Neural progenitor cell (in vitro differentiated cells): Measurements from ENCODE around the gene CEP55.

Experiments used
- CTCF ChIP-seq: fragments of 200-600 bp; sonication (generic); IDR thresholded peaks from 2 replicates; pipeline ENCODE4 v1.5.1; 2017; ENCODE audit warnings: antibody characterized with exemption, mild to moderate bottlenecking
- EZH2 ChIP-seq: fragments of 200-600 bp; sonication (generic); IDR thresholded peaks from 2 replicates; pipeline ENCODE4 v1.6.1; 2017; ENCODE audit warnings: antibody characterized with exemption, mild to moderate bottlenecking, moderate library complexity
- EZH2phosphoT487 ChIP-seq: fragments of 200-600 bp; sonication (generic); IDR thresholded peaks from 2 replicates; pipeline ENCODE4 v1.6.1; 2017; ENCODE audit warnings: antibody characterized with exemption

GRCh38 chr10:93462881-93463280 lies 33.5 kb upstream of the CEP55 start:
- TF ChIP-seq CTCF (no peak), EZH2 (no peak), EZH2phosphoT487 (no peak)
